Measurements from ENCODE around the gene SLC12A3.
"Not testable (repeated sequence)": the region's sequence is repeated elsewhere in the genome, so short reads cannot be mapped to it uniquely, and the experiment has no call there.

Gene SLC12A3

GRCh38 chr16:56929639-56930038, 64.6 kb downstream of the SLC12A3 start:
- no peak for DNase-seq

- DNase-seq: no peak
These were observed 65.7 kb downstream of the SLC12A3 start for GRCh38 chr16:56930486-56931270.

GRCh38 chr16:56931271-56931891, 66.4 kb downstream of the SLC12A3 start:
- no peak for DNase-seq

- DNase-seq: peak; percentile 93
These were observed 67.1 kb downstream of the SLC12A3 start, which contains the start of gene HERPUD1 for GRCh38 chr16:56931892-56932720. Gene HERPUD1, plus strand, starts transcription at chr16:56932142. Its CDS starts 103 bp downstream, at chr16:56932245.

GRCh38 chr16:56932721-56933619, 68.0 kb downstream of the SLC12A3 start:
- DNase-seq: peak; percentile 10

GRCh38 chr16:56933828-56934598, 69.0 kb downstream of the SLC12A3 start:
- DNase-seq: peak; percentile 0

- not testable (repeated sequence) for DNase-seq
These were observed 69.7 kb downstream of the SLC12A3 start for GRCh38 chr16:56934599-56935145.

GRCh38 chr16:56935201-56935600, 70.2 kb downstream of the SLC12A3 start:
- no peak for DNase-seq

- DNase-seq: no peak
These were observed 71.5 kb downstream of the SLC12A3 start for GRCh38 chr16:56936491-56936890.

GRCh38 chr16:56936950-56937349, 71.9 kb downstream of the SLC12A3 start:
- no peak for DNase-seq

- DNase-seq: no peak
These were observed 73.9 kb downstream of the SLC12A3 start for GRCh38 chr16:56938664-56939513.

GRCh38 chr16:56939801-56940200, 74.8 kb downstream of the SLC12A3 start:
- no peak for DNase-seq

- no peak for DNase-seq
These were observed 76.1 kb downstream of the SLC12A3 start for GRCh38 chr16:56941092-56941491.

GRCh38 chr16:56941856-56942331, 76.9 kb downstream of the SLC12A3 start:
- DNase-seq: no peak

- no peak for DNase-seq
These were observed 78.9 kb downstream of the SLC12A3 start for GRCh38 chr16:56943761-56944375.

- peak; percentile 61 for DNase-seq
These were observed 80.2 kb downstream of the SLC12A3 start for GRCh38 chr16:56944954-56945839.

GRCh38 chr16:56945847-56946527, 81.0 kb downstream of the SLC12A3 start:
- no peak for DNase-seq
